Motor neuron (in vitro differentiated cells): ENCODE measurements around the gene THSD7A. TPM values are rescaled to one million over a fixed set of nuclear protein-coding genes. Genes with fewer than 3 reads are reported as not detected.

Source experiments
- ATAC-seq, 8 experiments: fragments of 200-7000 bp; cut with Tn5 transposase; replicated peaks in 6 of 8; 2 replicates each; pipeline ENCODE4 v1.8.0; 2021; ENCODE audit warnings: mild to moderate bottlenecking in 8 of 8, moderate library complexity in 8 of 8
- H3K27ac ChIP-seq, 2 donors: fragments of 250-450 bp; sonication (Bioruptor Pico); 2 replicates each; pipeline ENCODE4 v1.9.0; 2021; ENCODE audit warnings: antibody characterized with exemption in 2 of 2, mild to moderate bottlenecking in 2 of 2, moderate library complexity in 1 of 2
- H3K4me1 ChIP-seq, 2 donors: fragments of 250-450 bp; sonication (Bioruptor Pico); replicated peaks in 1 of 2; 2 replicates each; pipeline ENCODE4 v1.6.1; 2021; ENCODE audit warnings: antibody characterized with exemption in 2 of 2, mild to moderate bottlenecking in 2 of 2, moderate library complexity in 1 of 2
- H3K4me3 ChIP-seq, 5 donors: fragments of 250-450 bp; sonication (Bioruptor Pico); 2 replicates each; pipeline ENCODE4 v1.9.0; 2021; ENCODE audit warnings: antibody characterized with exemption in 5 of 5, mild to moderate bottlenecking in 5 of 5, moderate library complexity in 4 of 5
- WGBS, 10 experiments: fragments of 450-650 bp; shearing (Covaris generic); methylation state at CpG; one replicate each; pipeline ENCODE4 v1.0.0; 2022; 5-methylcytosine and 5-hydroxymethylcytosine counted together
- in situ Hi-C, 9 experiments: fragments of 400-800 bp; cut with MboI; loops; one replicate each; pipeline ENCODE4 v1.15.0; 2021; ENCODE audit warnings: low sequenced_read_pairs in 9 of 9, low pct_unique_long_range_greater_than_20kb in 2 of 9; ENCODE audit not compliant: unreplicated experiment in 9 of 9
- total RNA-seq, 8 experiments: library from RNA; unstranded; fragments of 300-600 nt; gene quantifications; 2 replicates each; pipeline versions ENCODE4 v1.2.3 to v1.2.4, GENCODE V29; 2022

THSD7A gene
- total RNA-seq, 8 experiments from 2014 or later = 1.1 to 24.7 (median 9.6) TPM

DNA sequence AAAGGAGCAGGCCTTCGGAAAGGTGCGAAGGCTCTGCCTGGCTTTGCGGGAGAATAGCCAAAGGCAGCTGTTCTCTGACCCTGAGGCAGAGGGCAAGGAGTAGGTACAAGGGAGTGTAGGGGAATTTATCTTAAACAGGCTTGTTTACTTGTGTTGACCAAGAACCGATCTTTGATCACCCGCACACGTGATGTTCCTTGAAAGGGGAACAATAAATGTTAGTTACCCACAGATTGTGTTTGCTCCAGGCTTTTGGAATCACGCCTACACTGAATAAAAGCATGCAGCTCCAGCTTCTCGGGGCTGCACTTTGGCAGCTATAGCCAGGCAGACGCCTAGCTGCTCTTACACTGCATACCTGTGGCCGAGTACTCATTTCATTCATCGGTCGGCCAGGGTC lies 437.6 kb downstream of the THSD7A start:
- Histone ChIP-seq H3K4me3 (no peak overlapping the region), H3K4me1 (no peaks in the 10 kb centered on the region), H3K27ac (no peak overlapping the region)
- 11 to 100% (median 87%) methylated on average over 2 to 9 of the region's 12 CpGs; no CpG with 5 or more reads in 1 of the 10 experiments for WGBS, 10 experiments
- in situ Hi-C loops = no loop called here
- no peak for ATAC-seq

GRCh38 chr7:11379641-11380040 lies 452.4 kb downstream of the THSD7A start:
- in situ Hi-C loops = no loop called here
- Histone ChIP-seq H3K27ac (no peak overlapping the region), H3K4me1 (no peaks in the 10 kb centered on the region), H3K4me3 (no peak overlapping the region)
- WGBS, 10 experiments = 79 to 100% (median 87%) methylated on average over 1 to 4 of the region's 4 CpGs; no CpG with 5 or more reads in 4 of the 10 experiments
- ATAC-seq = no peak

DNA sequence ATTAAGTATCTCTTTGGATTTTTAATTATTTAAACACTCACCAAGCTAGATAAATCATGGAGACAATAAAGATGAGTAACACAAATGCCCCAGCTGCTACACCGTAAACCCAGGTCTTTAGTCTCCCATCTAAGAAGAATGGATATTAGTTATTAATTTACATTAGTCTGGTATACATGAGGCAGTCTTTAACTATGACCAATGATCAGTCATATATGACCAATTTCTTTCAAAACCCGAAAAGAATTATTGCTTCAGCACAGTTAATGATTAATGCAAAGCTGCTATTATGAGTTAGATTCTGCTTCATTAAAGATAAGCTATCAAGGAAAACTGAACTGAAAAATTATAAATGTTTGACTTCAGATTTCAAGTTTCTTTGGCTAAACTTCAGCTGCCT lies 455.5 kb downstream of the THSD7A start:
- no peaks in the 10 kb centered on the region for H3K4me1 ChIP-seq
- no peak overlapping the region for H3K27ac ChIP-seq
- 70 to 100% (median 84%) methylated on average over 1 to 2 of the region's 2 CpGs for WGBS, 10 experiments
- no peak overlapping the region for H3K4me3 ChIP-seq
- in situ Hi-C loops = no loop called here
- peak in 1 of 8 experiments; percentile 28 for ATAC-seq

DNA sequence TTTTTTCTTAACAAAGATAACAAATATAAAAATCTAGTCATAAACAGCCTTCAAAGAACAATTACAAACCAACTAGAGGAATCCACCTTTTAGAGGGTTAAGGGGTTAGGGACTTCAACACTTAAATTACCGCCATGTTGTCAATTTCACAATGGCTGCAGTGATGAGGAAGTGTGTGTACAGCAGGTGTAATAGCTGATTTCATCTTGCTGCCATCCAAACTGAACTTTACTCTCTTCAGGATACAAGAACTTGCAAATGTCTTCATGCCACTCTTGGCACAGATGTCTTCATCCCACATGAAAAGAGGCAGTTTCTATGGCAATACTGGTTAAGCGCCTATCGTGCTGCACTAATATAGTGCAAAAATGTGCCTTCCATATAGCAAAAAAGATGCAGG lies 457.4 kb downstream of the THSD7A start:
- Histone ChIP-seq H3K27ac (no peak overlapping the region), H3K4me3 (no peak overlapping the region), H3K4me1 (no peaks in the 10 kb centered on the region)
- in situ Hi-C loops = no loop called here
- ATAC-seq = no peak
- 38 to 100% (median 97%) methylated on average over 1 to 3 of the region's 3 CpGs; no CpG with 5 or more reads in 2 of the 10 experiments for whole genome bisulfite sequencing, 10 experiments

DNA sequence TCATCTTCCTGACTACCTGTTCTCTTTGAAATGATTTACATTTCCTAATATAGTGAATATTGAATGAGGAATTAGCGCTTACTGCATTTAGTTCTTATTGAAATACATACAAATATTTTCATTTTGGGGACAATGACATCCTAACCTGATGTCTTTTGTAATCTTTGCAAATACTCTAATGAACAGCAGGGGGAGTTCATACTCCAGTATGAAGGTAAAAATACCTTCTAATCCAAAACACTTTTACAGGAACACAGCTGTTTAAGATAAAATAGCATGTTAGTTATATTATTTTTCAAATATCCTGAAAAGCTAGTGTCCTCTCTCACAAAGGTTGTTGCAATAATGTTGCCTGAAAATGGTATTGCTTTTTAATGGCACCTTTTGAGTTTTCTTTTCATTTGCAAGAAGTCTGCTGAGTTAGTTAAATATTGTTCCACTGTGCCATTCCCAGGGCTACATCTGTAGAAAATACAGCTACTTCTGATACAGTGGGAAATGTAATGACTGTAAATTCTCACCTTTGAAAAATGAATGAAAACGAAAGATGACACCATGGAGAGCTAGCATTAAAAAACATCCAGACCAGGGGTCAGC lies 458.4 kb downstream of the THSD7A start:
- ATAC-seq = peak in 1 of 8 experiments; percentile 20
- in situ Hi-C loops = no loop called here
- Histone ChIP-seq H3K27ac (no peak overlapping the region), H3K4me1 (no peaks in the 10 kb centered on the region), H3K4me3 (no peak overlapping the region)
- 20 to 83% (median 54%) methylated on average over 1 to 2 of the region's 2 CpGs for whole genome bisulfite sequencing, 10 experiments

DNA sequence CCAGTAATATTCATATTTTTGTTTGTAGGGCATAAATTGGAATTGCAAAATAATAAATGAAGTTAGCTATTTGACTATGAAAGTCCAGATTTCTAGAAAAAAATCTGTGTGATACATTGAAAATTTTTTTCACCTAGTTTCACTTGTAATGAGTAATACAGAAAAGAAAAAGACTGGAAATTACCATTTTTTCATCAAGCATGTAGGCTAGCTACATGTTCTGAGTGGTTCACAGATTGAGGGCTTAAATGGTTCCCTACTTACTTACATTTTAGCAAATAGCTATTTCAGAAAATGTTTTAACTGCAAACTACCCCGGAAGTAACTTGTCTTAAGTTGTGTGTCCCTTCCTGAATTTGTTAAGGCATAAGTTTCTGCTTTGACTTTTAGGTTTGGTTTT lies 462.3 kb downstream of the THSD7A start:
- in situ Hi-C loops = no loop called here

GRCh38 chr7:11366118-11366517 lies 465.9 kb downstream of the THSD7A start:
- 34 to 100% (median 88%) methylated on average over 1 to 4 of the region's 4 CpGs for WGBS, 10 experiments
- no peak overlapping the region for H3K27ac ChIP-seq
- no peaks in the 10 kb centered on the region for H3K4me1 ChIP-seq
- in situ Hi-C loops = no loop called here
- H3K4me3 ChIP-seq = no peak overlapping the region
- ATAC-seq = no peak

More for the DNA sequence above, 462.3 kb downstream of the THSD7A start:
- WGBS, 10 experiments = 17 to 100% (median 90%) methylated on average over 1 of the region's 1 CpG; no CpG with 5 or more reads in 4 of the 10 experiments
- H3K4me3 ChIP-seq = no peak overlapping the region
- ATAC-seq = no peak
- no peaks in the 10 kb centered on the region for H3K4me1 ChIP-seq
- no peak overlapping the region for H3K27ac ChIP-seq

- in situ Hi-C loops = no loop called here
- Histone ChIP-seq H3K27ac (no peak overlapping the region), H3K4me1 (peaks cover 0 to 5% of the 10 kb centered on the region in 2 donors), H3K4me3 (no peak overlapping the region)
- 17 to 86% (median 80%) methylated on average over 1 of the region's 1 CpG; no CpG with 5 or more reads in 5 of the 10 experiments for WGBS, 10 experiments
- no peak for ATAC-seq
Measured at GRCh38 chr7:11358637-11359036, 473.4 kb downstream of the THSD7A start.

- ATAC-seq = peak in 5 of 8 experiments; percentile 41 to 82 (median 79)
- Histone ChIP-seq H3K4me3 (no peak overlapping the region), H3K27ac (no peak overlapping the region), H3K4me1 (peaks cover 0 to 5% of the 10 kb centered on the region in 2 donors)
- WGBS, 10 experiments = 2 to 57% (median 22%) methylated on average over 2 to 5 of the region's 5 CpGs
- in situ Hi-C loops = no loop called here
Measured at GRCh38 chr7:11355399-11356005, 476.5 kb downstream of the THSD7A start.

DNA sequence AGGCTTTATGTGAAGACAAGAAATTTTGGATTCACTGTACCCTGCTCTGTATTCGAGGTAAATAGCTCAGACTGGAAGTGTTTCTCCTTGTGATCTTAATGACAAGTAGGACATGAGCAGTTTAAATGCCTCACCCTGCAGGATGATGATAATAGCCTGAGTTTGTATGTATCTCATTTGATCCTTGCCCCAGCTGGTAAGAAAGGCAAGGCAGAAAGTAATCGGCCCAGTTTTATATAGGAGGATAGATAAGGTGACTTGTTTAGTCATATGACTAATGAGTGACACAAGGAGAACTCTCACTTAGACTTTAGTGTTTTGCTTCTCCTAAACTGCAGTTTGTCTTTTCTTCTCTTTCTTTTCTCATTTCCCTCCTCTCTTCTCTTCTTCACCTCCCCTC lies 485.7 kb downstream of the THSD7A start:
- WGBS, 10 experiments = 62 to 100% (median 79%) methylated on average over 2 of the region's 2 CpGs; no CpG with 5 or more reads in 2 of the 10 experiments
- H3K4me3 ChIP-seq = no peak overlapping the region
- in situ Hi-C loops = loop anchor here in 3 of 9 experiments (25.0 kb wide), 1 partner anchor 409 kb away; a partner anchor contains a TSS
- peaks cover 0 to 10% of the 10 kb centered on the region in 2 donors for H3K4me1 ChIP-seq
- no peak overlapping the region for H3K27ac ChIP-seq
- no peak for ATAC-seq

- in situ Hi-C loops = loop anchor here in 3 of 9 experiments (25.0 kb wide), 1 partner anchor 408 kb away; a partner anchor contains a TSS
- WGBS, 10 experiments = 0 to 92% (median 75%) methylated on average over 2 of the region's 2 CpGs; no CpG with 5 or more reads in 1 of the 10 experiments
- Histone ChIP-seq H3K27ac (no peak overlapping the region), H3K4me3 (no peak overlapping the region), H3K4me1 (peaks cover 0 to 17% of the 10 kb centered on the region in 2 donors)
- ATAC-seq = peak in 3 of 8 experiments; percentile 22 to 33 (median 27)
Measured at GRCh38 chr7:11345621-11346020, 486.4 kb downstream of the THSD7A start.

- 3 to 29% (median 18%) methylated on average over 5 to 10 of the region's 10 CpGs for WGBS, 10 experiments
- H3K27ac ChIP-seq = no peak overlapping the region
- ATAC-seq = peak in 4 of 8 experiments; percentile 21 to 48 (median 30)
- H3K4me1 ChIP-seq = peaks cover 5 to 30% of the 10 kb centered on the region in 2 donors
- no peak overlapping the region for H3K4me3 ChIP-seq
- in situ Hi-C loops = loop anchor here in 3 of 9 experiments (25.0 kb wide), 1 partner anchor 407 kb away; a partner anchor contains a TSS
Measured at GRCh38 chr7:11343818-11344413, 488.1 kb downstream of the THSD7A start.

DNA sequence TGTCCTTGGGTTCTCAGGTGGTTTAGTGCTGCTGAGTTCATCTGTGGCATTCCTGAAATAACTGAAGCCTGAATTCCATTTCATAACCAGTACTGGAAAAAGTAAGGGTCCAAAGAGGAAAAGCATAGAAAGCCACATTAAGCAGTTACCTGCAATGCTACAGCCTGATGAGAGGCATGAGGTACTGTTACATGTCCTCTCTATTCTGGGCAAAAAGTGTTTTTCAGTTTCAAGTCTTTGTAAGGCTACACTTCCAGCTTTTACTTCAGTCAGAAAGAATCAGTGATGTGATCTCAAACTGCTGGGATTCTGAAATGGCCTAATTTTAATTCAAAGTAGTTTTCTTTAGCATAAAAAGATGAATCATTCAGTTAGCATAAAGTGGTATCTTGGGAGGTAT lies 488.9 kb downstream of the THSD7A start:
- no peak overlapping the region for H3K4me3 ChIP-seq
- in situ Hi-C loops = loop anchor here in 3 of 9 experiments (25.0 kb wide), 1 partner anchor 406 kb away; a partner anchor contains a TSS
- no peak for ATAC-seq
- peaks cover 5 to 30% of the 10 kb centered on the region in 2 donors for H3K4me1 ChIP-seq
- H3K27ac ChIP-seq = no peak overlapping the region
